ENCODE measurements around the gene DNAJC16.

The DNAJC16 gene

GRCh38 chr1:15622712-15623373 lies 96.2 kb downstream of the DNAJC16 start:
- no peak for FAIRE-seq

GRCh38 chr1:15623435-15623834 lies 96.8 kb downstream of the DNAJC16 start:
- FAIRE-seq = no peak

- FAIRE-seq = no peak
These were observed 97.6 kb downstream of the DNAJC16 start for GRCh38 chr1:15624133-15624714.

GRCh38 chr1:15625056-15625917 lies 98.6 kb downstream of the DNAJC16 start:
- FAIRE-seq = no peak

Data from A204.1 (cell line).